Fibroblast of lung (primary cell): ENCODE data around the gene COLGALT1. TPM values are rescaled to one million over a fixed set of nuclear protein-coding genes. Genes with fewer than 3 reads are reported as not detected.

Experiments
- DNase-seq, 2 donors: peaks; one replicate each; pipeline versions ENCODE4 v3.0.0 to v3.0.0-alpha.2; 2010; ENCODE audit warnings: low read depth in 2 of 2
- H2AFZ ChIP-seq: 2 replicates; pipeline ENCODE4 v1.5.1; 2012; ENCODE audit warnings: low read length, control low read depth, inconsistent platforms
- H3K27ac ChIP-seq: 2 replicates; pipeline ENCODE4 v1.5.1; 2011; ENCODE audit warnings: low read length, control low read depth; ENCODE audit not compliant: insufficient read depth
- H3K27me3 ChIP-seq: 2 replicates; pipeline ENCODE4 v1.5.1; 2011; ENCODE audit warnings: mild to moderate bottlenecking, low read length; ENCODE audit not compliant: control insufficient read depth, insufficient read depth
- H3K36me3 ChIP-seq: 2 replicates; pipeline ENCODE4 v1.5.1; 2011; ENCODE audit warnings: low read length; ENCODE audit not compliant: control insufficient read depth, insufficient read depth
- H3K4me1 ChIP-seq: 2 replicates; pipeline ENCODE4 v1.5.1; 2011; ENCODE audit warnings: low read length; ENCODE audit not compliant: control insufficient read depth, insufficient read depth; ENCODE audit errors: extremely low read depth
- H3K4me2 ChIP-seq: 2 replicates; pipeline ENCODE4 v1.5.1; 2011; ENCODE audit warnings: low read length, control low read depth; ENCODE audit not compliant: insufficient read depth; ENCODE audit errors: extremely low read depth
- H3K4me3 ChIP-seq, 4 experiments: fragments of 200-600 bp in 1 of 4; sonication (generic) in 1 of 4; replicated peaks in 1 of 4; 2 replicates each; pipeline ENCODE4 v1.5.1; 2011 to 2016; ENCODE audit warnings: low read length in 4 of 4, low read depth in 3 of 4, mild to moderate bottlenecking in 3 of 4, control low read depth in 2 of 4, inconsistent platforms in 1 of 4, mixed read lengths in 1 of 4; ENCODE audit not compliant: insufficient read depth in 1 of 4; ENCODE audit errors: control extremely low read depth in 1 of 4
- H3K79me2 ChIP-seq: 2 replicates; pipeline ENCODE4 v1.5.1; 2012; ENCODE audit warnings: mild to moderate bottlenecking, low read length, inconsistent platforms; ENCODE audit not compliant: control insufficient read depth, insufficient read depth
- H3K9ac ChIP-seq: 2 replicates; pipeline ENCODE4 v1.5.1; 2011; ENCODE audit warnings: mild to moderate bottlenecking, low read length, control low read depth; ENCODE audit not compliant: insufficient read depth
- H3K9me3 ChIP-seq: 2 replicates; pipeline ENCODE4 v1.5.1; 2012; ENCODE audit warnings: low read depth, low read length; ENCODE audit not compliant: control insufficient read depth, insufficient read depth
- H4K20me1 ChIP-seq: 2 replicates; pipeline ENCODE4 v1.5.1; 2011; ENCODE audit warnings: low read length; ENCODE audit not compliant: control insufficient read depth, insufficient read depth; ENCODE audit errors: extremely low read depth
- CTCF ChIP-seq, 2 donors: IDR thresholded peaks in 1 of 2; conservative IDR thresholded peaks in 1 of 2; 1 replicate in 1 of 2; 2 replicates in 1 of 2; pipeline ENCODE4 v1.5.1; 2011 to 2012; ENCODE audit warnings: low read length in 2 of 2, control low read depth in 1 of 2, inconsistent platforms in 1 of 2, low read depth in 1 of 2, mild to moderate bottlenecking in 1 of 2
- EZH2 ChIP-seq: IDR thresholded peaks from 2 replicates; pipeline ENCODE4 v1.5.1; 2012; ENCODE audit warnings: low read length, control low read depth, mild to moderate bottlenecking; ENCODE audit errors: missing control alignments
- polyA plus RNA-seq, 2 donors: library from polyadenylated mRNA; depleted of rRNA in 1 of 2; stranded (reverse) in 1 of 2; unstranded in 1 of 2; fragments of >200 nt; gene quantifications; 2 replicates each; pipeline ENCODE4 v1.2.1, GENCODE V29; 2011 to 2012; ENCODE audit warnings: missing spikeins in 1 of 2
- total RNA-seq: library from RNA; depleted of rRNA; stranded (reverse); fragments of >200 nt; gene quantifications from 2 replicates; pipeline ENCODE4 v1.2.1, GENCODE V29; 2014

Gene COLGALT1
- total and polyA plus RNA-seq, 2 donors (not counting 1 experiment from before 2014, with no cell fraction given), result 96.9 to 103 TPM

GRCh38 chr19:17620696-17621095, 65.2 kb downstream of the COLGALT1 start:
- Histone ChIP-seq H3K9me3 (no peaks in the 10 kb centered on the region), H3K4me2 (no peak overlapping the region), H3K36me3 (no peaks in the 10 kb centered on the region), H4K20me1 (no peaks in the 10 kb centered on the region), H3K4me3 (no peak overlapping the region), H3K27me3 (no peaks in the 10 kb centered on the region), H3K4me1 (no peaks in the 10 kb centered on the region), H2AFZ (no peak overlapping the region), H3K27ac (no peak overlapping the region), H3K79me2 (no peaks in the 10 kb centered on the region), H3K9ac (no peak overlapping the region)
- TF ChIP-seq EZH2 (no peak), CTCF (conservative IDR thresholded peaks at IDR 0.05 in 1 of 2, IDR thresholded peaks at IDR 0.05 in 1 of 2; ENCODE audit: low read depth in 1 of 2, low read length in 2 of 2) (no peak)
- no peak for DNase-seq

- no peak overlapping the region for H3K27ac ChIP-seq
- H3K9ac ChIP-seq, result no peak overlapping the region
- no peaks in the 10 kb centered on the region for H3K36me3 ChIP-seq
- H2AFZ ChIP-seq, result no peak overlapping the region
- H4K20me1 ChIP-seq, result no peaks in the 10 kb centered on the region
- no peak overlapping the region for H3K4me2 ChIP-seq
- no peaks in the 10 kb centered on the region for H3K4me1 ChIP-seq
- H3K4me3 ChIP-seq, result no peak overlapping the region
- no peaks in the 10 kb centered on the region for H3K79me2 ChIP-seq
- TF ChIP-seq CTCF (conservative IDR thresholded peaks at IDR 0.05 in 1 of 2, IDR thresholded peaks at IDR 0.05 in 1 of 2; ENCODE audit: low read depth in 1 of 2, low read length in 2 of 2) (no peak), EZH2 (no peak)
- no peaks in the 10 kb centered on the region for H3K9me3 ChIP-seq
- H3K27me3 ChIP-seq, result no peaks in the 10 kb centered on the region
- no peak for DNase-seq
Observed at GRCh38 chr19:17623224-17623935, 67.9 kb downstream of the COLGALT1 start.

- DNase-seq, result no peak
- Histone ChIP-seq H2AFZ (no peak overlapping the region), H3K9me3 (no peaks in the 10 kb centered on the region), H3K4me1 (no peaks in the 10 kb centered on the region), H3K4me3 (no peak overlapping the region), H3K27ac (no peak overlapping the region), H3K36me3 (no peaks in the 10 kb centered on the region), H3K79me2 (no peaks in the 10 kb centered on the region), H4K20me1 (no peaks in the 10 kb centered on the region), H3K4me2 (no peak overlapping the region), H3K27me3 (no peaks in the 10 kb centered on the region), H3K9ac (no peak overlapping the region)
- TF ChIP-seq CTCF (conservative IDR thresholded peaks at IDR 0.05 in 1 of 2, IDR thresholded peaks at IDR 0.05 in 1 of 2; ENCODE audit: low read depth in 1 of 2, low read length in 2 of 2) (no peak), EZH2 (no peak)
Observed at GRCh38 chr19:17624314-17624991, 69.0 kb downstream of the COLGALT1 start.
